Lower lobe of right lung (tissue), 2 donors: ENCODE results near the gene S1PR2. TPM values are rescaled to one million over a fixed set of nuclear protein-coding genes. Genes with fewer than 3 reads are reported as not detected.

ENCODE experiments used
- ATAC-seq, 2 donors: fragments of 200-7000 bp; cut with Tn5 transposase; one replicate each; pipeline ENCODE4 v1.9.1; 2020 to 2022; ENCODE audit warnings: mild to moderate bottlenecking in 2 of 2, moderate library complexity in 2 of 2
- DNase-seq: peaks from one replicate; pipeline ENCODE4 v3.0.0-alpha.2; 2020
- H3K27ac ChIP-seq: fragments of 200-600 bp; one replicate; pipeline ENCODE4 v1.8.0; 2022
- H3K27me3 ChIP-seq: fragments of 200-600 bp; one replicate; pipeline ENCODE4 v1.8.0; 2022; ENCODE audit warnings: low read depth
- H3K36me3 ChIP-seq: fragments of 200-600 bp; one replicate; pipeline ENCODE4 v1.8.0; 2022; ENCODE audit warnings: mild to moderate bottlenecking
- H3K4me1 ChIP-seq: fragments of 200-600 bp; one replicate; pipeline ENCODE4 v1.8.0; 2022
- H3K4me3 ChIP-seq: fragments of 200-600 bp; one replicate; pipeline ENCODE4 v1.8.0; 2022; ENCODE audit warnings: mild to moderate bottlenecking
- H3K9me3 ChIP-seq: fragments of 200-600 bp; one replicate; pipeline ENCODE4 v1.8.0; 2022
- intact Hi-C: fragments of 100-400 bp; cut with DNase I; formaldehyde crosslinking; loops from one replicate; pipeline ENCODE4 v1.11.0; 2022
- long read RNA-seq: library from polyadenylated mRNA; unstranded; transcript quantifications from one replicate; pipeline ENCODE4 v2.0.0, GENCODE V29; 2021
- total RNA-seq: library from RNA; stranded (reverse); fragmentation: NEBNext Ultra II Directional; extraction: Animal tissue kit (Norgen Biotek cat#: 25700); gene quantifications from one replicate; pipeline ENCODE4 v1.2.1, GENCODE V29; 2021
- TF ChIP-seq, protein P1 (sequence below): fragments of 200-600 bp; IDR thresholded peaks from one replicate; pipeline ENCODE4 v1.8.0; 2022; ENCODE audit warnings: antibody characterized with exemption, mild to moderate bottlenecking
- donor health status: DM: no; HTN: yes; CAD: no; lungs with severe emphysema.

The S1PR2 gene, protein sequence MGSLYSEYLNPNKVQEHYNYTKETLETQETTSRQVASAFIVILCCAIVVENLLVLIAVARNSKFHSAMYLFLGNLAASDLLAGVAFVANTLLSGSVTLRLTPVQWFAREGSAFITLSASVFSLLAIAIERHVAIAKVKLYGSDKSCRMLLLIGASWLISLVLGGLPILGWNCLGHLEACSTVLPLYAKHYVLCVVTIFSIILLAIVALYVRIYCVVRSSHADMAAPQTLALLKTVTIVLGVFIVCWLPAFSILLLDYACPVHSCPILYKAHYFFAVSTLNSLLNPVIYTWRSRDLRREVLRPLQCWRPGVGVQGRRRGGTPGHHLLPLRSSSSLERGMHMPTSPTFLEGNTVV
- 15.4 TPM for total RNA-seq
- long read RNA-seq, partial matches to known transcripts: 0 of 10 reads
- long read RNA-seq, other reads (novel, unspliced or antisense): 10 of 10 reads

DNA sequence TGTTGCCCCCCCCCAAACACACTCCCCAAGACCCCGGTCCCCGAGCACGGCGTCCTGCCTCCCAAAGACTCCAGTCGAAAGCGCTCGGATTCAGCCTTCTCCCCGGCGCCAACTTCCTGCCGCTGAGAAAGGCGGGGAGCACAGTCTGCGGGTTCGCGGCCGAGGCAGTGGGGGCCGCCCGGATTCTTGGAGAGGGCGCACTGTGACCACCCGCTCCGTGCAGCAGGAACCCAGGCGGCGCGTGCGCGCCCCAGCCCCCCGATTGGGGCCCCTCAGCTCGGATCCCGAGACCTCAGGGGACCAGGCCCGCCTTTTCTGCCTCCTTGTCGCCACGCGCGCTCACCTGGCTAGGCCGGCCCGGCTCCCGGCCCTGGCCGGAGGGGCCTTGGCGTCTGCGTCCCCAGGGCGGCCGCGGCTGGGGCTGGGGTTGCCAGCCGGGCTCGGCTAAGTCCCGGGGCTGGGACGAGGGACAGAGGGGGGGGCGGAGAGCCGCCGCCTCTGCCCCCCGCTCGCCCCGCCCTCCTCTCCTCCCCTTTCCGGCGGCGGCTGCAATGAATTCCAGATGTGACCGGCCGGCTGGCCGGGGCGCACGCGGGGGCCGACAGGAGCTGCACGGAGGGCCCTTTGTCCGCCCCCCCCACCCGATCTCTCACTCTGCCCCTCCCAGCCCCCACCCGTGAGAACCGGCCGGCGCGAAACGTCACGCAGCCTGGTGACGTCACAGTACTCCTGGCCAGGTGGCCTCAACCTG, at the start of gene S1PR2:
Gene S1PR2 (minus strand): TSS at position 471 of the 751 bp plus-strand sequence. CDS start 6,426 bp downstream, outside the sequence.
- H3K4me1 ChIP-seq: peaks cover 40% of the 10 kb centered on the region
- DNase-seq (peak; percentile 82), ATAC-seq (peak; percentile 84 to 87)
- H3K36me3 ChIP-seq: no peaks in the 10 kb centered on the region
- TF ChIP-seq, protein P1, sequence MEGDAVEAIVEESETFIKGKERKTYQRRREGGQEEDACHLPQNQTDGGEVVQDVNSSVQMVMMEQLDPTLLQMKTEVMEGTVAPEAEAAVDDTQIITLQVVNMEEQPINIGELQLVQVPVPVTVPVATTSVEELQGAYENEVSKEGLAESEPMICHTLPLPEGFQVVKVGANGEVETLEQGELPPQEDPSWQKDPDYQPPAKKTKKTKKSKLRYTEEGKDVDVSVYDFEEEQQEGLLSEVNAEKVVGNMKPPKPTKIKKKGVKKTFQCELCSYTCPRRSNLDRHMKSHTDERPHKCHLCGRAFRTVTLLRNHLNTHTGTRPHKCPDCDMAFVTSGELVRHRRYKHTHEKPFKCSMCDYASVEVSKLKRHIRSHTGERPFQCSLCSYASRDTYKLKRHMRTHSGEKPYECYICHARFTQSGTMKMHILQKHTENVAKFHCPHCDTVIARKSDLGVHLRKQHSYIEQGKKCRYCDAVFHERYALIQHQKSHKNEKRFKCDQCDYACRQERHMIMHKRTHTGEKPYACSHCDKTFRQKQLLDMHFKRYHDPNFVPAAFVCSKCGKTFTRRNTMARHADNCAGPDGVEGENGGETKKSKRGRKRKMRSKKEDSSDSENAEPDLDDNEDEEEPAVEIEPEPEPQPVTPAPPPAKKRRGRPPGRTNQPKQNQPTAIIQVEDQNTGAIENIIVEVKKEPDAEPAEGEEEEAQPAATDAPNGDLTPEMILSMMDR: peak; percentile 15
- no peaks in the 10 kb centered on the region for H3K9me3 ChIP-seq
- peak within 1 kb of the TSS; percentile 97 for H3K4me3 ChIP-seq
- intact Hi-C loops: no loop called here
- H3K27me3 ChIP-seq: no peaks in the 10 kb centered on the region
- H3K27ac ChIP-seq: peak within 1 kb of the TSS; percentile 95

DNA sequence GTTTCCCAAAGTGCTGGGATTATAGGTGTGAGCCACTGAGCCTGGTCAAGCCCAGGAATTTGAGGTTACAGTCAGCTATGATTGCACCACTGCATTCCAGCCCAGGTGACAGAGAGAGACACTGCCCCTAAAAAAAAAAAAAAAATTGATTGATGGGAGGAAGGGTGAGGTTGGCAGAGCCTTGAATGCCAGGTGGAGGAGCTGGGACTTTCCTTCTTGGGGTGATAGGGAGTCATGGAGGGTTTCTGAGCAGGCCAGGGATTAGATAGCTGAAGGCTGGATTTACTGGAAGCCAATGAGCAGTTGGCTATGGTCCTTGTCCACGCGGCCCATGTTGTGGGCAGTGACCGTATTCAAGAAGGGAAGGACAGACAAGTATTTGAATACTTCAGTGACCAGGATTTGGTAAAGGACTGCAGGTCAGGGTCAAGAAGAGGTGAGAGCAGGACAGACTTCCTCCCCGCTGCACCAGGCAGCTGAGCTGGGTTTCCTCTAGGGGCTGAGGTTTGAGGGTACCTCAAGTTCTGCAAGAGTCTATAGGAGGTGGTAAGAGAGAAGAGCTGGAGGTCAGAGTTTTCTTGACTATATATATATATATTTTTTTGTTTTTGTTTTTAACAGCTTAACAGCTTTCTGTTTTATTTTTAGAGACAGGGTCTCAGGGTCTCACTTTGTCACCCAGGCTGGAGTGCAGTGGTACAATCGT, 48.8 kb upstream of the S1PR2 start:
- peaks cover 98% of the 10 kb centered on the region for H3K36me3 ChIP-seq
- H3K4me1 ChIP-seq: peaks cover 58% of the 10 kb centered on the region
- H3K27me3 ChIP-seq: no peaks in the 10 kb centered on the region
- no peak for DNase-seq
- intact Hi-C loops: no loop called here
- H3K27ac ChIP-seq: no peak overlapping the region
- peak in 1 of 2 donors; percentile 1 for ATAC-seq
- H3K9me3 ChIP-seq: no peaks in the 10 kb centered on the region
- TF ChIP-seq, protein P1: no peak
- H3K4me3 ChIP-seq: no peak overlapping the region

DNA sequence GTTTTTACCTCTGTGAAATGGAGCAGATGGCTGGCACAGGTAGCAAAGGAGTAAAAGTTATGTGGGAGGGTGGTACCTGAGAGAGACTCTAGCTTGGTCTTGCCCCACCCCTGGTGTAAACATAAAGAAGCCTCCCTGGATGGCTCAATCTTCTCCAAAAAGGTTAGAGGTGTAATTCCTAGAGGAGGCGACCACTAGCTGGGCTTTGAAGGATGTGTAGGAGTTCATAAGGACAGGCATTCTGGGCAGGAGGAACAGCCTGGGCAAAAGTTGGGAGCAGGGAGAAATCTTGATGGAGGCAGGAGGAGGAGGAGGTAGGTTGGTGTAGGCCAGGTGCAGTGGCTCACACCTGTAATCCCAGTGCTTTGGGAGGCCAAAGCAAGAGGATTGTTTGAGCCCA, 47.8 kb upstream of the S1PR2 start:
- no peak for DNase-seq
- TF ChIP-seq, protein P1: no peak
- H3K4me1 ChIP-seq: peaks cover 58% of the 10 kb centered on the region
- no peak overlapping the region for H3K4me3 ChIP-seq
- ATAC-seq: no peak
- H3K27me3 ChIP-seq: no peaks in the 10 kb centered on the region
- intact Hi-C loops: no loop called here
- H3K27ac ChIP-seq: peak overlapping the region; percentile 46
- H3K36me3 ChIP-seq: peaks cover 95% of the 10 kb centered on the region
- no peaks in the 10 kb centered on the region for H3K9me3 ChIP-seq

DNA sequence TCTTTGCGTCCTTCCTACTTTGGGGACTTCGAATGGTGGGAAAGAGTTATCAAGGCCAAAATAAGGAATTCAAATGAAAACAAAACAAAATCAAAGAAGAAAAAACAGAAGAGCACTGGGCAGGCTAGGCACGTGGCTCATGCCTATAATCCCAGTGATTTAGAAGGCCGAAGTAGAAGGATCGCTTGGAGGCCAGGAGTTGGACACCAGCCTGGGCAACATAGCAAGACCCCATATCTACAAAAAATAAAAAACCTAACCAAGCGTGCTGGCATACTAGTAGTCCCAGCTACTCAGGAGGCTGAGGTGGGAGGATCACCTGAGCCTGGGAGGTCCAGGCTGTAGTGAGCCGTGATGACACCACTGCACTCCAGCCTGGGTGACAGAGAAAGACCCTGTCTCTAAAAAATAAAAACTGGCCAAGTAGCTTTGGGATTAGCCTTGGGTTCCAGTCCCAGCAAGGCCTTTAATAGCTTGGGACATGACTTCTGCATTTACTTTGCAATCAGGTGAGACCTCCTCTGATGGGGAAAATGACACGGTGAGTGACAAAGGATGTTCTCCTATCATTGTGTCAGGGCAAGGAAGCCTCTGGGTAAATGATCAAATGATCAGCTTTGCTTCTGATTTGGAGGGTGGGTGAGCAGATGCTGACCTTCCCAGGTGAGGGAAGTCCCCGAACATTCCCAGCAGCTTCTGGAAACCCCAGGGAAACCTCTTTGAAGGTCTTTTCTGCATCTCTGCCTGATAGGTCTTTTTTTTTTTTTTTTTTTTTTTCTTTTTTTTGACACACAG, 46.9 kb upstream of the S1PR2 start:
- intact Hi-C loops: no loop called here
- Histone ChIP-seq H3K36me3 (peaks cover 86% of the 10 kb centered on the region), H3K27me3 (no peaks in the 10 kb centered on the region), H3K27ac (peak overlapping the region; percentile 33), H3K9me3 (no peaks in the 10 kb centered on the region), H3K4me1 (peaks cover 59% of the 10 kb centered on the region), H3K4me3 (no peak overlapping the region)
- TF ChIP-seq, protein P1: no peak
- DNase-seq (no peak), ATAC-seq (no peak)

DNA sequence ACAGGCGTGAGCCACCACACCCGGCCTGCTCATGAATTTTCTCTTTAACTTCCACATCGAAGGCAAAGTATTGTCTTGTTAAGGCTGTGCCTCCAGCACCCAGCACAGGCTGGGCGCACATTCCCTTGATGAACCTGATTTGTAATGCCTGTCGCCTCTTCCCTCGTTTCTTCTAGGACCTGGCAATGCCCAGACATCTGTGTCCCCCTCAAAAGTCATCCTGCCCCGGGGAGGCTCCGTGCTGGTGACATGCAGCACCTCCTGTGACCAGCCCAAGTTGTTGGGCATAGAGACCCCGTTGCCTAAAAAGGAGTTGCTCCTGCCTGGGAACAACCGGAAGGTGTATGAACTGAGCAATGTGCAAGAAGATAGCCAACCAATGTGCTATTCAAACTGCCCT, 43.5 kb upstream of the S1PR2 start:
- Histone ChIP-seq H3K4me3 (peak overlapping the region; percentile 86), H3K9me3 (no peaks in the 10 kb centered on the region), H3K4me1 (peaks cover 80% of the 10 kb centered on the region), H3K27ac (peak overlapping the region; percentile 60), H3K27me3 (no peaks in the 10 kb centered on the region), H3K36me3 (peaks cover 54% of the 10 kb centered on the region)
- DNase-seq: no peak
- ATAC-seq: no peak
- TF ChIP-seq, protein P1: no peak
- intact Hi-C loops: loop anchor here (5.0 kb wide), 1 partner anchor 113 kb away; no protein-coding TSS in a partner anchor
